ENCODE results near the gene MYOD1.

- TF ChIP-seq CTCF (conservative IDR thresholded peaks at IDR 0.05; ENCODE audit: low read depth, low read length), result no peak
- no peak for TF ChIP-seq EZH2 (IDR thresholded peaks at IDR 0.05; ENCODE audit: low read length, unreplicated experiment)
Observed at GRCh38 chr11:17765356-17766072, 46.1 kb downstream of the MYOD1 start.

Measured in PC-3 (cell line).